WTC11 (cell line): ENCODE measurements around the gene FRYL. TPM values are rescaled to one million over a fixed set of nuclear protein-coding genes. Genes with fewer than 3 reads are reported as not detected.

Source experiments
- ATAC-seq: fragments of 200-7000 bp; cut with Tn5 transposase; 2 replicates; pipeline ENCODE4 v1.10.0; 2021; ENCODE audit warnings: mild to moderate bottlenecking, moderate library complexity
- CTCF ChIA-PET: fragments of 300-600 bp; sonication (Branson Sonifier 250); formaldehyde crosslinking; loops from one replicate; lab custom pipeline; 2021; ENCODE audit warnings: antibody characterized with exemption; lab: Charles Lee
- POLR2A ChIA-PET: fragments of 350-600 bp; sonication (Branson Sonifier 250); formaldehyde crosslinking; loops from one replicate; lab custom pipeline; 2021; ENCODE audit warnings: antibody characterized with exemption; lab: Charles Lee
- DNase-seq: peaks from one replicate; pipeline ENCODE4 v3.0.0; 2021; ENCODE audit warnings: low spot score
- H3K27ac Mint-ChIP-seq: 2 replicates; pipeline ENCODE4 v1.8.0; 2021; ENCODE audit warnings: mixed read lengths
- H3K27me3 Mint-ChIP-seq: 2 replicates; pipeline ENCODE4 v1.8.0; 2021; ENCODE audit warnings: low read depth, mild to moderate bottlenecking, moderate library complexity, mixed read lengths
- H3K36me3 Mint-ChIP-seq: 2 replicates; pipeline ENCODE4 v1.8.0; 2021; ENCODE audit warnings: mixed read lengths
- H3K4me1 Mint-ChIP-seq: 2 replicates; pipeline ENCODE4 v1.8.0; 2022; ENCODE audit warnings: mixed read lengths
- H3K4me3 Mint-ChIP-seq: 2 replicates; pipeline ENCODE4 v1.8.0; 2021; ENCODE audit warnings: mild to moderate bottlenecking, moderate library complexity, mixed read lengths
- H3K9me3 Mint-ChIP-seq: 2 replicates; pipeline ENCODE4 v1.8.0; 2021; ENCODE audit warnings: mixed read lengths
- ATF3 ChIP-seq: sonication (generic); formaldehyde crosslinking; conservative IDR thresholded peaks from 2 replicates; pipeline ENCODE4 v1.8.1; 2022; ENCODE audit warnings: mild to moderate bottlenecking, missing genetic modification reagents
- CBFB ChIP-seq: sonication (generic); formaldehyde crosslinking; IDR thresholded peaks from 2 replicates; pipeline ENCODE4 v1.8.1; 2022; ENCODE audit warnings: mild to moderate bottlenecking, low read depth, missing genetic modification reagents
- CREB1 ChIP-seq: sonication (generic); formaldehyde crosslinking; IDR thresholded peaks from 2 replicates; pipeline ENCODE4 v1.8.0; 2023; ENCODE audit warnings: mild to moderate bottlenecking, missing genetic modification reagents
- E2F4 ChIP-seq: sonication (generic); formaldehyde crosslinking; IDR thresholded peaks from 2 replicates; pipeline ENCODE4 v1.8.1; 2022; ENCODE audit warnings: low read depth, mild to moderate bottlenecking, moderate library complexity, missing genetic modification reagents, borderline replicate concordance
- FOXJ3 ChIP-seq: sonication (generic); formaldehyde crosslinking; IDR thresholded peaks from 2 replicates; pipeline ENCODE4 v1.9.0; 2021; ENCODE audit warnings: missing genetic modification reagents, mild to moderate bottlenecking, borderline replicate concordance
- IRF2 ChIP-seq: sonication (generic); formaldehyde crosslinking; IDR thresholded peaks from 2 replicates; pipeline ENCODE4 v1.8.0; 2022; ENCODE audit warnings: low read depth, missing genetic modification reagents, borderline replicate concordance
- JUN ChIP-seq: sonication (generic); formaldehyde crosslinking; IDR thresholded peaks from 2 replicates; pipeline ENCODE4 v1.8.0; 2023; ENCODE audit warnings: mild to moderate bottlenecking, missing genetic modification reagents
- MAX ChIP-seq: sonication (generic); formaldehyde crosslinking; IDR thresholded peaks from 2 replicates; pipeline ENCODE4 v1.8.0; 2022; ENCODE audit warnings: mild to moderate bottlenecking, missing genetic modification reagents
- MXD4 ChIP-seq: fragments of 250-450 bp; sonication (Bioruptor Pico); IDR thresholded peaks from 2 replicates; pipeline ENCODE4 v1.8.0; 2021; ENCODE audit warnings: mild to moderate bottlenecking, moderate library complexity, borderline replicate concordance
- NFATC4 ChIP-seq: fragments of 250-450 bp; sonication (Bioruptor Pico); IDR thresholded peaks from 2 replicates; pipeline ENCODE4 v1.9.0; 2021; ENCODE audit warnings: mild to moderate bottlenecking
- NR1H2 ChIP-seq: sonication (generic); formaldehyde crosslinking; IDR thresholded peaks from 2 replicates; pipeline ENCODE4 v1.9.0; 2021; ENCODE audit warnings: mild to moderate bottlenecking, moderate library complexity, missing genetic modification reagents
- NR2C2 ChIP-seq: sonication (generic); formaldehyde crosslinking; IDR thresholded peaks from 2 replicates; pipeline ENCODE4 v1.8.0; 2022; ENCODE audit warnings: mild to moderate bottlenecking, missing genetic modification reagents
- PRRX2 ChIP-seq: fragments of 250-450 bp; sonication (Bioruptor Pico); IDR thresholded peaks from 2 replicates; pipeline ENCODE4 v1.8.0; 2021; ENCODE audit warnings: mild to moderate bottlenecking
- TEAD4 ChIP-seq: sonication (generic); formaldehyde crosslinking; IDR thresholded peaks from 2 replicates; pipeline ENCODE4 v1.8.0; 2022; ENCODE audit warnings: mild to moderate bottlenecking, missing genetic modification reagents
- ZNF219 ChIP-seq: sonication (generic); formaldehyde crosslinking; IDR thresholded peaks from 2 replicates; pipeline ENCODE4 v1.8.0; 2023; ENCODE audit warnings: missing genetic modification reagents, mild to moderate bottlenecking, borderline replicate concordance
- ZNF263 ChIP-seq: sonication (generic); formaldehyde crosslinking; IDR thresholded peaks from 2 replicates; pipeline ENCODE4 v1.8.1; 2022; ENCODE audit warnings: low read depth, mild to moderate bottlenecking, moderate library complexity, missing genetic modification reagents
- total RNA-seq: library from RNA; stranded (reverse); gene quantifications from 3 replicates; pipeline ENCODE4 v1.2.3, GENCODE V29; 2021
- TF ChIP-seq, protein P1 (sequence below): sonication (generic); formaldehyde crosslinking; IDR thresholded peaks from 2 replicates; pipeline ENCODE4 v1.8.0; 2023; ENCODE audit warnings: mild to moderate bottlenecking, missing genetic modification reagents
- TF ChIP-seq, protein P2 (sequence below): sonication (generic); formaldehyde crosslinking; IDR thresholded peaks from 2 replicates; pipeline ENCODE4 v1.8.1; 2023; ENCODE audit warnings: mild to moderate bottlenecking, missing genetic modification reagents
- TF ChIP-seq, protein P3 (sequence below): sonication (generic); formaldehyde crosslinking; IDR thresholded peaks from 2 replicates; pipeline ENCODE4 v1.8.0; 2022; ENCODE audit warnings: mild to moderate bottlenecking, missing genetic modification reagents

Gene FRYL
- total RNA-seq, 1 experiment from 2014 or later, result 38.7 TPM

DNA sequence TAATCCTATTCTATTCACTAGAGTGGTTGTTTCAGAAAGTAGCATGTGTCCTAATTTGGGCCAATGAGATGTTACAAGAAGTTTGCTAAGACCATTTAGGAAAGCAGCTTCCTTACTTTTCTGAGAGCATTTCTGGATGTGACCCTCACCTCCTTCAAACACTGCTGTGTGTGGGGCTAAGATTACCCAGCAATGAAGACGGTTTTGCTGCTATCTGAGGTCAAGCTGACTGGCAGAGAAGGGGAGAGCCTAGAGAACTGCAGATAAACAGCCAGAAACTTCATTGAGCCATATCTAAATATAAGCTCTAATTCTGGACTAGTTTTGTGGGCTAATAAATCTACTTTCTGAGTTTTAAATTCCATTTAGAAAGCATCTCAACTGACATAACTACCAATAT is 253.7 kb downstream of the FRYL start:
- H3K27ac Mint-ChIP-seq, result no peak overlapping the region
- H3K4me1 Mint-ChIP-seq, result no peaks in the 10 kb centered on the region
- no peak for ATAC-seq
- H3K36me3 Mint-ChIP-seq, result peaks cover 47% of the 10 kb centered on the region
- no peaks in the 10 kb centered on the region for H3K9me3 Mint-ChIP-seq
- DNase-seq, result no peak
- ChIA-PET CTCF (interaction anchor here (1.6 kb wide), 1 partner anchor 20 kb away, joined by 4 read pairs; no protein-coding TSS in a partner anchor), POLR2A (no interaction called here)
- no peak for TF ChIP-seq CBFB (CRISPR knock-in tag)
- TF ChIP-seq, protein P1, sequence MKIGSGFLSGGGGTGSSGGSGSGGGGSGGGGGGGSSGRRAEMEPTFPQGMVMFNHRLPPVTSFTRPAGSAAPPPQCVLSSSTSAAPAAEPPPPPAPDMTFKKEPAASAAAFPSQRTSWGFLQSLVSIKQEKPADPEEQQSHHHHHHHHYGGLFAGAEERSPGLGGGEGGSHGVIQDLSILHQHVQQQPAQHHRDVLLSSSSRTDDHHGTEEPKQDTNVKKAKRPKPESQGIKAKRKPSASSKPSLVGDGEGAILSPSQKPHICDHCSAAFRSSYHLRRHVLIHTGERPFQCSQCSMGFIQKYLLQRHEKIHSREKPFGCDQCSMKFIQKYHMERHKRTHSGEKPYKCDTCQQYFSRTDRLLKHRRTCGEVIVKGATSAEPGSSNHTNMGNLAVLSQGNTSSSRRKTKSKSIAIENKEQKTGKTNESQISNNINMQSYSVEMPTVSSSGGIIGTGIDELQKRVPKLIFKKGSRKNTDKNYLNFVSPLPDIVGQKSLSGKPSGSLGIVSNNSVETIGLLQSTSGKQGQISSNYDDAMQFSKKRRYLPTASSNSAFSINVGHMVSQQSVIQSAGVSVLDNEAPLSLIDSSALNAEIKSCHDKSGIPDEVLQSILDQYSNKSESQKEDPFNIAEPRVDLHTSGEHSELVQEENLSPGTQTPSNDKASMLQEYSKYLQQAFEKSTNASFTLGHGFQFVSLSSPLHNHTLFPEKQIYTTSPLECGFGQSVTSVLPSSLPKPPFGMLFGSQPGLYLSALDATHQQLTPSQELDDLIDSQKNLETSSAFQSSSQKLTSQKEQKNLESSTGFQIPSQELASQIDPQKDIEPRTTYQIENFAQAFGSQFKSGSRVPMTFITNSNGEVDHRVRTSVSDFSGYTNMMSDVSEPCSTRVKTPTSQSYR (CRISPR knock-in tag), result no peak
- no peak for TF ChIP-seq MXD4 (CRISPR knock-in tag)
- no peak for TF ChIP-seq ZNF263 (CRISPR knock-in tag)
- no peak for TF ChIP-seq NR2C2
- TF ChIP-seq IRF2 (CRISPR knock-in tag), result no peak
- no peak for TF ChIP-seq CREB1
- H3K27me3 Mint-ChIP-seq, result no peaks in the 10 kb centered on the region
- no peak overlapping the region for H3K4me3 Mint-ChIP-seq

DNA sequence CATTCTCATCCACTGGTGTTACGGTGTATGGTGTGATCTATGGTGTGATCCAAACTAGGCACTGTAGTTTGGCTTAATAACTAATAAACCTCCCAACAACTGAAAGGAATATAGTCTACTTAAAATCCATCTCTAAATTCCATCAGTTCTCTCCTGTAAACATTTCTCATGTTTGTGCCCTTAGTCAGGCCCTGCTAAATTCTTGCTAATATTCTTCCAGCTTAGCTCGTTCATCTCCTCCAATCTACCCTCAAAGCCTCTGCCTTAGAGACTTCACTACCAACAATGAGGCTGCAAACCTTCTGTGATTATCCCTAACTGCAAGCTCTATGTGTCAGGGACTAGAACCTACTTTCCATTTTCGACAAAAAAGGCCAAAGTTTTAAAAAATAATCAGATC is 261.9 kb downstream of the FRYL start:
- Mint-ChIP-seq H3K36me3 (peaks cover 44% of the 10 kb centered on the region), H3K4me1 (no peaks in the 10 kb centered on the region), H3K4me3 (no peak overlapping the region), H3K27me3 (no peaks in the 10 kb centered on the region), H3K27ac (no peak overlapping the region), H3K9me3 (no peaks in the 10 kb centered on the region)
- POLR2A ChIA-PET, result no interaction called here
- no peak for ATAC-seq
- CTCF ChIA-PET, result no interaction called here
- no peak for DNase-seq
- TF ChIP-seq JUN (CRISPR knock-in tag) (no peak), ZNF219 (no peak), PRRX2 (CRISPR knock-in tag) (no peak), ATF3 (CRISPR knock-in tag) (no peak), FOXJ3 (CRISPR knock-in tag) (no peak), NR1H2 (CRISPR knock-in tag) (no peak), NFATC4 (no peak), NR2C2 (no peak), MAX (no peak), E2F4 (CRISPR knock-in tag) (no peak), TEAD4 (CRISPR knock-in tag) (no peak)
- TF ChIP-seq, protein P2, sequence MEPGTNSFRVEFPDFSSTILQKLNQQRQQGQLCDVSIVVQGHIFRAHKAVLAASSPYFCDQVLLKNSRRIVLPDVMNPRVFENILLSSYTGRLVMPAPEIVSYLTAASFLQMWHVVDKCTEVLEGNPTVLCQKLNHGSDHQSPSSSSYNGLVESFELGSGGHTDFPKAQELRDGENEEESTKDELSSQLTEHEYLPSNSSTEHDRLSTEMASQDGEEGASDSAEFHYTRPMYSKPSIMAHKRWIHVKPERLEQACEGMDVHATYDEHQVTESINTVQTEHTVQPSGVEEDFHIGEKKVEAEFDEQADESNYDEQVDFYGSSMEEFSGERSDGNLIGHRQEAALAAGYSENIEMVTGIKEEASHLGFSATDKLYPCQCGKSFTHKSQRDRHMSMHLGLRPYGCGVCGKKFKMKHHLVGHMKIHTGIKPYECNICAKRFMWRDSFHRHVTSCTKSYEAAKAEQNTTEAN, result no peak
- TF ChIP-seq, protein P3, sequence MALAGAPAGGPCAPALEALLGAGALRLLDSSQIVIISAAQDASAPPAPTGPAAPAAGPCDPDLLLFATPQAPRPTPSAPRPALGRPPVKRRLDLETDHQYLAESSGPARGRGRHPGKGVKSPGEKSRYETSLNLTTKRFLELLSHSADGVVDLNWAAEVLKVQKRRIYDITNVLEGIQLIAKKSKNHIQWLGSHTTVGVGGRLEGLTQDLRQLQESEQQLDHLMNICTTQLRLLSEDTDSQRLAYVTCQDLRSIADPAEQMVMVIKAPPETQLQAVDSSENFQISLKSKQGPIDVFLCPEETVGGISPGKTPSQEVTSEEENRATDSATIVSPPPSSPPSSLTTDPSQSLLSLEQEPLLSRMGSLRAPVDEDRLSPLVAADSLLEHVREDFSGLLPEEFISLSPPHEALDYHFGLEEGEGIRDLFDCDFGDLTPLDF (CRISPR knock-in tag), result no peak
